Measurements from ENCODE around the gene YY1AP1. TPM values are rescaled to one million over a fixed set of nuclear protein-coding genes. Genes with fewer than 3 reads are reported as not detected.

YY1AP1 gene
- total RNA-seq, 1 experiment from 2014 or later, result 57.5 TPM

- Histone ChIP-seq H3K4me2 (ENCODE audit: insufficient read depth, insufficient read length, low read length) (no peak overlapping the region), H2BK15ac (ENCODE audit: low read depth, low read length) (no peak overlapping the region), H4K20me1 (ENCODE audit: control insufficient read depth, insufficient read depth, insufficient read length) (no peaks in the 10 kb centered on the region), H3T11ph (ENCODE audit: low read length) (no peak overlapping the region), H4K91ac (ENCODE audit: insufficient read length, low read depth, low read length) (no peak overlapping the region), H3K4ac (ENCODE audit: low read depth, low read length) (no peak overlapping the region), H2AK5ac (ENCODE audit: insufficient read length, low read length) (no peak overlapping the region), H2BK5ac (ENCODE audit: insufficient read length, low read length) (no peak overlapping the region), H3K9me3 (ENCODE audit: control insufficient read depth, low read depth, low read length) (peaks cover 26% of the 10 kb centered on the region), H3K9ac (ENCODE audit: extremely low read depth, insufficient read length, low read length) (no peak overlapping the region), H3K56ac (ENCODE audit: insufficient read length, low read depth, low read length) (no peak overlapping the region), H3K79me1 (ENCODE audit: insufficient read depth, low read depth, low read length, poor library complexity, severe bottlenecking) (no peaks in the 10 kb centered on the region), H2BK12ac (ENCODE audit: insufficient read length, low read depth, low read length) (no peak overlapping the region), H3K27me3 (ENCODE audit: insufficient read depth, low read length) (no peaks in the 10 kb centered on the region), H4K8ac (replicated peaks; ENCODE audit: insufficient read length, low read depth, low read length) (no peak overlapping the region), H3K18ac (ENCODE audit: insufficient read length, low read depth, low read length) (no peak overlapping the region), H3K14ac (ENCODE audit: insufficient read depth, low read length) (no peak overlapping the region), H3K4me1 (ENCODE audit: insufficient read depth, low read length) (no peaks in the 10 kb centered on the region), H4K5ac (ENCODE audit: insufficient read length, low read depth, low read length) (no peak overlapping the region), H3K23ac (ENCODE audit: insufficient read length, low read depth, low read length) (no peak overlapping the region), H2BK20ac (ENCODE audit: low read depth, low read length, poor library complexity, severe bottlenecking) (no peak overlapping the region), H2BK120ac (ENCODE audit: low read depth, low read length, poor library complexity, severe bottlenecking) (no peak overlapping the region), H3K27ac (ENCODE audit: insufficient read length, low read depth, low read length) (no peak overlapping the region), H2AFZ (ENCODE audit: low read length) (no peak overlapping the region), H3K79me2 (ENCODE audit: insufficient read depth, low read length) (no peaks in the 10 kb centered on the region), H3K23me2 (ENCODE audit: insufficient read length, low read depth, low read length, poor library complexity, severe bottlenecking) (no peaks in the 10 kb centered on the region)
- no peak for TF ChIP-seq CTCF (conservative IDR thresholded peaks at IDR 0.05)
- H3K36me3 Mint-ChIP-seq (ENCODE audit: insufficient read depth in 1 of 3, low read depth in 3 of 3), result peaks cover 16 to 33% (median 21%) of the 10 kb centered on the region in 3 experiments
- H3K27ac Mint-ChIP-seq, result peak overlapping the region in 2 of 3 experiments; percentile 12 to 70; a peak in 2 of 7 replicates
- H3K27me3 Mint-ChIP-seq (ENCODE audit: low read depth), result peaks cover 4% of the 10 kb centered on the region
- no peak for DNase-seq
- no peak overlapping the region for H3K4me3 Mint-ChIP-seq
- WGBS (ENCODE audit: extremely low coverage, insufficient read length, low lambda C conversion rate), result no CpG with 5 or more reads among the region's 2 CpGs
- peaks cover 28 to 38% of the 10 kb centered on the region in 2 experiments for H3K9me3 Mint-ChIP-seq
- H3K4me1 Mint-ChIP-seq, result peaks cover 5 to 9% of the 10 kb centered on the region in 2 experiments
These were observed 42.3 kb downstream of the YY1AP1 start for GRCh38 chr1:155646307-155646706.

All from H9 (cell line).